GM12801 (cell line): ENCODE measurements around the gene WNT3.

Experiments
- CTCF ChIP-seq: IDR thresholded peaks from one replicate; pipeline ENCODE4 v1.5.1; 2011; ENCODE audit warnings: control low read depth; ENCODE audit not compliant: insufficient read length; ENCODE audit errors: extremely low read depth

WNT3 gene

GRCh38 chr17:46765453-46765852, 53.0 kb downstream of the WNT3 start:
- no peak for TF ChIP-seq CTCF

GRCh38 chr17:46764709-46765401, 53.6 kb downstream of the WNT3 start:
- no peak for TF ChIP-seq CTCF

- TF ChIP-seq CTCF = no peak
Observed at GRCh38 chr17:46764000-46764708, 54.3 kb downstream of the WNT3 start.

- TF ChIP-seq CTCF = no peak
Observed at GRCh38 chr17:46763416-46763815, 55.1 kb downstream of the WNT3 start.

- TF ChIP-seq CTCF = no peak
Observed at GRCh38 chr17:46759141-46759540, 59.4 kb downstream of the WNT3 start.

- no peak for TF ChIP-seq CTCF
Observed at GRCh38 chr17:46758614-46759013, 59.9 kb downstream of the WNT3 start.

GRCh38 chr17:46756861-46757260, 61.6 kb downstream of the WNT3 start:
- no peak for TF ChIP-seq CTCF
